Measurements from ENCODE around the gene RRBP1.

The RRBP1 gene

GRCh38 chr20:17626217-17627007, 55.6 kb downstream of the RRBP1 start:
- TF ChIP-seq, protein P1, sequence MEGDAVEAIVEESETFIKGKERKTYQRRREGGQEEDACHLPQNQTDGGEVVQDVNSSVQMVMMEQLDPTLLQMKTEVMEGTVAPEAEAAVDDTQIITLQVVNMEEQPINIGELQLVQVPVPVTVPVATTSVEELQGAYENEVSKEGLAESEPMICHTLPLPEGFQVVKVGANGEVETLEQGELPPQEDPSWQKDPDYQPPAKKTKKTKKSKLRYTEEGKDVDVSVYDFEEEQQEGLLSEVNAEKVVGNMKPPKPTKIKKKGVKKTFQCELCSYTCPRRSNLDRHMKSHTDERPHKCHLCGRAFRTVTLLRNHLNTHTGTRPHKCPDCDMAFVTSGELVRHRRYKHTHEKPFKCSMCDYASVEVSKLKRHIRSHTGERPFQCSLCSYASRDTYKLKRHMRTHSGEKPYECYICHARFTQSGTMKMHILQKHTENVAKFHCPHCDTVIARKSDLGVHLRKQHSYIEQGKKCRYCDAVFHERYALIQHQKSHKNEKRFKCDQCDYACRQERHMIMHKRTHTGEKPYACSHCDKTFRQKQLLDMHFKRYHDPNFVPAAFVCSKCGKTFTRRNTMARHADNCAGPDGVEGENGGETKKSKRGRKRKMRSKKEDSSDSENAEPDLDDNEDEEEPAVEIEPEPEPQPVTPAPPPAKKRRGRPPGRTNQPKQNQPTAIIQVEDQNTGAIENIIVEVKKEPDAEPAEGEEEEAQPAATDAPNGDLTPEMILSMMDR (IDR thresholded peaks at IDR 0.05): no peak
- Mint-ChIP-seq H3K27me3 (ENCODE audit: low read depth, poor library complexity) (peaks cover 6% of the 10 kb centered on the region), H3K4me3 (no peak overlapping the region), H3K27ac (peak overlapping the region; percentile 94), H3K9me3 (no peaks in the 10 kb centered on the region), H3K36me3 (ENCODE audit: low read depth) (peaks cover 15% of the 10 kb centered on the region), H3K4me1 (peaks cover 30% of the 10 kb centered on the region)
- DNase-seq: no peak

- peak overlapping the region; percentile 94 for H3K27ac Mint-ChIP-seq
- no peak overlapping the region for H3K4me3 Mint-ChIP-seq
- no peaks in the 10 kb centered on the region for H3K9me3 Mint-ChIP-seq
- peaks cover 5% of the 10 kb centered on the region for H3K27me3 Mint-ChIP-seq (ENCODE audit: low read depth, poor library complexity)
- peaks cover 15% of the 10 kb centered on the region for H3K36me3 Mint-ChIP-seq (ENCODE audit: low read depth)
- H3K4me1 Mint-ChIP-seq: peaks cover 30% of the 10 kb centered on the region
- TF ChIP-seq, protein P1 (IDR thresholded peaks at IDR 0.05): no peak
- DNase-seq: no peak
Observed at GRCh38 chr20:17625246-17626051, 56.6 kb downstream of the RRBP1 start.

- DNase-seq: no peak
- Mint-ChIP-seq H3K4me1 (peaks cover 30% of the 10 kb centered on the region), H3K27ac (peak overlapping the region; percentile 78), H3K9me3 (no peaks in the 10 kb centered on the region), H3K4me3 (no peak overlapping the region), H3K36me3 (ENCODE audit: low read depth) (peaks cover 15% of the 10 kb centered on the region), H3K27me3 (ENCODE audit: low read depth, poor library complexity) (no peaks in the 10 kb centered on the region)
- TF ChIP-seq, protein P1 (IDR thresholded peaks at IDR 0.05): no peak
Observed at GRCh38 chr20:17624551-17625245, 57.3 kb downstream of the RRBP1 start.

DNA sequence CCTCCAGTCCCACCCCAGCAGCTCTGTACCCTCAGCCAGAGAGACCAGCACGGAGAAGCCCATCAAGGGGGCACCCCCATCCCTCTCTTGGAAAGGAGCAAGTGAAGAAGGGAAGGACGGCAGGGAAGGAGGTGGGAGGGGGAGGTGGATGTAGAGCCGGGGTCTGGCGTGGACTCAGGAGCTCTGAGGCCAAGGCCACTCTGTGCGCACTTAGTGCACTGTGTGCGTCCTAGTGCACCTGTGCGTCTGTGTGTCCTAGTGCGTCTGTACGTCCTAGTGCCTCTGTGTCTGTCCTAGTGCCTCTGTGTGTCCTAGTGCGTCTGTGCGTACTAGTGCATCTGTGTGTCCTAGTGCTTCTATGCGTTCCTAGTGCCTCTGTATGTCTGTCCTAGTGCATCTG, 58.0 kb downstream of the RRBP1 start:
- H3K4me1 Mint-ChIP-seq: peaks cover 30% of the 10 kb centered on the region
- H3K27ac Mint-ChIP-seq: peak overlapping the region; percentile 78
- TF ChIP-seq, protein P1 (IDR thresholded peaks at IDR 0.05): no peak
- DNase-seq: no peak
- no peaks in the 10 kb centered on the region for H3K9me3 Mint-ChIP-seq
- H3K4me3 Mint-ChIP-seq: no peak overlapping the region
- peaks cover 15% of the 10 kb centered on the region for H3K36me3 Mint-ChIP-seq (ENCODE audit: low read depth)
- H3K27me3 Mint-ChIP-seq (ENCODE audit: low read depth, poor library complexity): no peaks in the 10 kb centered on the region

DNA sequence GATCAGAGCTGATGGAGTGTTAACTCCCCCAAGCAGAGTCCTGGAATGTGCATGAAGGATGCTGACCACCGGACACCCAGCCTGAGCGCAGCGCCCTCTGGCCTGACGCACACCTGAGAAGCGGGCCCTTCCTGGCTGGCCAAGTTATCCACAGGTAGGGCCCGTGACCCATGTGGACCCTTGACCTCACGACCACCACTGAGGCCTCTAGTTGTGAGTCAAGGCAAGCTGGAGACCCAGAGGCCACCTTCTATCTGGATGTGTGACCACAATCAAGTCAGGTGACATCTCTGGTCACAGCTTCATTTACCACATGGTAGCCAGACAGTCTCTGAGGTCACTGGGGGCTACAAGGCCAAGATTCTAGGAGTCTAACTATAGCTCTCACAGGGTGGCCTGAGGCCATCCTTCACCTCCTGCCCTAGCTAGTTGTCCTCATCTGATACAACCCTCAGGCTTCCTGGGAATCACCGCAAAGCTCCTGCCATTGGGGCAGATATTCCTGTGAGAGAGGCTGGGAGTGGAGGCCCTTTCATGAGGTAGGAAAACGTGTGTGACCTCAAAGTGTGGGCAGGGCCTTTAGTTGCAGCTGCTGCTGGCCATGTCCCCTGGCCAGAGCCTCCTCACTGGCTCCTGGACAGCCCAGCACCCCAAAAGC, 59.1 kb downstream of the RRBP1 start:
- H3K4me3 Mint-ChIP-seq: no peak overlapping the region
- no peaks in the 10 kb centered on the region for H3K27me3 Mint-ChIP-seq (ENCODE audit: low read depth, poor library complexity)
- no peaks in the 10 kb centered on the region for H3K9me3 Mint-ChIP-seq
- TF ChIP-seq, protein P1 (IDR thresholded peaks at IDR 0.05): no peak
- H3K36me3 Mint-ChIP-seq (ENCODE audit: low read depth): peaks cover 11% of the 10 kb centered on the region
- no peak for DNase-seq
- no peak overlapping the region for H3K27ac Mint-ChIP-seq
- peaks cover 24% of the 10 kb centered on the region for H3K4me1 Mint-ChIP-seq
